GM19438 (cell line): ENCODE data around the gene SOSTDC1.
"Not testable (repeated sequence)": the region's sequence is repeated elsewhere in the genome, so short reads cannot be mapped to it uniquely, and the experiment has no call there.

Source experiments
- ATAC-seq: cut with Tn5 transposase; IDR thresholded peaks from one replicate; pipeline ENCODE4 v1.9.1; 2021; ENCODE audit warnings: low read depth; ENCODE audit not compliant: unreplicated experiment

The SOSTDC1 gene

DNA sequence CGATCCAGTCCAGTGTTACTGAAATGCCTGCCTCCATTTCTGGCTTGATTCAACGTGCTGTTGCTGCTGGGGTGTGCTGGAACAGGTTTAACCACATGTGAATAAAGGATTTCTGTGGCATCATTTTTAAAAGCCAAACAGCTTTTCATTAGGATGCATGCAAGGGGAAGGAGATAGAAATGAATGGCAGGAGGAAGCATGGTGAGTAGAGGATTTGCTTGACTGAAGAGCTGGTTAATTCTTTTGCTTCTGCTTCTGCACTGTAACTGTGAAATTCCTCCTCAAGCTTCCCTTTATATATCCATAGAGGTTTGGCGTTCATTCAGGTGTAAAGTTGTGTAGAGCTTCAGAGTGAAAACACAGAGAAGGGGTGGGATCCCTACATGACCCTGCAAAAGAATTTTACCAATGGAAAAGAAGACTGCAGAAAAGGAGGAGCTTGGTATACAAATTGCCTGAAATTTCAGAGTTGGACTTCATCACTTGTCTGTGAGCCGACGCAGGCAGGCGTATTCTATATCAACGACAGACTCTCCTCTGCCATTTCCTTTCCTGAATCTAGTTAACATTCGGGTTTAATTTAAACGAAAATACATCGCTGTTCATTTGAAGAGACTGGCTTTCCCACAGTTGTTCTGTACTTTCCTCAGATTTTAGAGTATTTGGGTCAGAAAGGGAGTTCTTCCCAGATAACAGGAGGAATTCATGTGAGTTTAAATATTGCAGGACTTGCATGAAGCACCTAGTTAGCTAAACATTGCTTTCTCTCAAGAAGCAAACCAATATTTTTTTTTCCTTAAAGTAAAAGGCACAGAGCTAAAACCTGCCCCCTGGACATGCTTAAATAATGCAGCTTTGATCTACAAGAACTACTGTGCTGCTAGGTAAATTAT, at the start of gene SOSTDC1:
Gene SOSTDC1 (minus strand): TSS at position 270 of the 893 bp plus-strand sequence. CDS start 70 bp downstream, at position 200.
- no peak for ATAC-seq

DNA sequence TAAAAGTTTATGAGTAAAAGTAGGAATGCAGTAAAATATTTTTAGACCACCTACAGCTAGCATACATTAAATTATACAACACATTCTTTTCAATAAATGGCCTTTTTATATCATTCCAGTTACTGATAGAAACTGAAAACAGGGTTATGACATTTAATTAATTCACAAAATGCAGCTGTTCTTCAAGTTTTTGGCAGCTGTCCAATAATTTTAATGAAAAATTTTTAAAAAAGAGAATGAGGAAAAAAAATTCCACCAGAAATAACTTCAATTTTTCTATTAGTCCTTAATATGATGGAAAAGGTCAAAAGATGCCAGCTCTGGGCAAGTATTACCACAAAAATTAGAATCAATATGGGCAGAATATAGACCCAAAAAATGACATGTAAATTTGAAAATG, 49.2 kb upstream of the SOSTDC1 start:
- ATAC-seq = no peak

DNA sequence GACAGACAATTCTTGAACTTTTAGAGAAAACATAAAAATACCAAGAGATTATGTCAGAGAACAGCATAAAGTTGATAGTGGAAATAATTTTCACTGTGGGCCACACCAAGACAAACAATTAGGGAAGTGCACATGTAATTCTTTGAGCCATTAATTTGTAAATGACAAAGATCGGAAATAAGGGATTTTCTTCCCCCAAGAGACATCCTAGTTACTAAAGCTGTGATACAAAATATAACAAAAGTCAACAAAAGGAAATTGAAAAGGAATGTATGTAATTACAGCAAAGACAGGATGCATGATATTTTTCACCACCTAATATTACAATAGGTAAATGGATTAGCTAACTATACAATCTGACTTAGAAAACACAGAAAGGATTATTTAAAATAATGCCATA, 48.7 kb upstream of the SOSTDC1 start:
- no peak for ATAC-seq

GRCh38 chr7:16512097-16512496, 46.6 kb upstream of the SOSTDC1 start:
- no peak for ATAC-seq

- ATAC-seq = no peak
Observed at GRCh38 chr7:16511314-16511713, 45.8 kb upstream of the SOSTDC1 start.

DNA sequence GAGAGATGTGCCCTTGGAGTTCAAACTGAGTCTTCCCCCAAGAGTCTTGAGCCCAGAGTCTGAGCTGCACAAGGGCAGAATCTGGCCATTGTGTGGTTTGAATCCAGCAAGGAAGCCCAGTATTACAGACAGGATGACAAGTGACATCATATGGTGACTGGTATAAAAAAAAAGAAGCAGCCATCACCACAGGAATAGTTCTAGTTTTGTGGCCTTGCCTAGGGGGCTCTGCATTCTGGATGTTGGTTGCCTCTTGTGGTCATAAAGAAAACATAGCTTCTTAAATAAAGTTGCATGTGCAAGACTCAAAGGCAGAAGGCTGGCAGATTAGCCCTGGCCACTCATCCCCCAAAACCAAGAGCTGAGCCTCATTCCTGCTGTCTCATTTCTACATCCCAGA, 44.3 kb upstream of the SOSTDC1 start:
- ATAC-seq = no peak

- not testable (repeated sequence) for ATAC-seq
Observed at GRCh38 chr7:16506422-16506821, 40.9 kb upstream of the SOSTDC1 start.

DNA sequence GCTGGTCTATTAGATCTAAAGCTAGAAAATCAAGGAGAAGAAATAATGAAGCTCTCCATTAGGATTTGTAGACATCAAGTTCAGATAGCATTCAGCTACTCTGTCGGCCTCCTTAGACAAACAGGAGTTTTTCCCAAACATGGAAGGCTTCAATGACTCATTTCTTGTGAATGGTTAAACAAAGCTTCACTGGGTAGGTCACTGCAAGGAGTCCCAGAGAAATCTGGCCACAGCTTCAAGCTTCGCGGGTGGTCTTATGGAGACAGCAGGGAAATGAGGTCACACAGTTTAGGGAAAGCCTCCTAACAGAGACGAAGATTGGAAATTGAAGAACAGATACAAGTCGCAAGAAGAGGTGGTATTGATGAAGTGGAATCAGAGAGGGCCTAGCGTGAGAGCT, 38.5 kb upstream of the SOSTDC1 start:
- ATAC-seq = no peak

GRCh38 chr7:16502303-16502702, 36.8 kb upstream of the SOSTDC1 start:
- ATAC-seq = no peak

GRCh38 chr7:16498122-16498521, 32.6 kb upstream of the SOSTDC1 start:
- no peak for ATAC-seq

GRCh38 chr7:16494955-16495719, 29.6 kb upstream of the SOSTDC1 start:
- ATAC-seq = no peak

DNA sequence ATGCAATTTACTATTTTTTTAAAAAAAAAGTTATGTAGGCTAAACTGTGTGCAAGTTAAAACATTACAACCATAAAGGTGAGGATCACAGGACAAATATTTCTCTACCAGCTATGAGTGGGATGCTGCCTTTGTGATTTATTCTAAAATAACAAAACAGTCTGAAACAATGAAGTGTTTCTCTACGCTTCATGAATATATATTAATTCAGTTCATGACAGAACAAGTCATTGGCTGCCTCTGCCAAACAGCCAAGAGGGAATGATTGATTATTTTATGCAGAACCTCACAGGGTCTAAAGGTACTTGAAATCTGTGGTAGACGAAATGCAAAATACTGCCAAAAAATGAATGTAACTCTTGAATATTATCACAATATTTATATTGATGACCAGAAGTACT, 29.0 kb upstream of the SOSTDC1 start:
- ATAC-seq = no peak

GRCh38 chr7:16493266-16493665, 27.7 kb upstream of the SOSTDC1 start:
- ATAC-seq = no peak

DNA sequence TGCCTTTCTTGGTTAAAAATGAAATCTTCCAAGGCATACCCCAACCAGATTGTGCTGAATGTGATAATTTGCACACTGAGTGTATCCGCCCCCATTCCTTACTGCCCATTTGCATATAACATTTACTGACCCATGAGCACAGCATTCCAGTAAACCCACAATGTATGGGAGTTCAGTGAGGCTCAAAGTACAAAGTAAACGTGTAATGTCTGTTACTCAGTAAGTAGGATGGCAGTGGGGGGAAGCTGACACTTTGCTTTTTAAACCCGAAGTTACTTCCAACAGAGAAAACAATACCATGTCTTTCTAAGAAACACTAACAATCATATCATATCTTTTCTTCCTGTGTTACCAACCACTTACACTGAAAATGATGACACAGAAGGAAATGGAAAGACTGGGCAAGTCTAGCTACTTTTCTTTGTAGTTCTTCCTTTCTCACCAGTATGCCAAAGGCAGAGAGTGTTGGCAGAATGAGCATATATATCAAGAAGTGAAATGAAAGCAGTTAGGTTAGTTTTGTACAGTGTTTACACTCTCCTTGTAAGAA, 27.1 kb upstream of the SOSTDC1 start:
- ATAC-seq = no peak

DNA sequence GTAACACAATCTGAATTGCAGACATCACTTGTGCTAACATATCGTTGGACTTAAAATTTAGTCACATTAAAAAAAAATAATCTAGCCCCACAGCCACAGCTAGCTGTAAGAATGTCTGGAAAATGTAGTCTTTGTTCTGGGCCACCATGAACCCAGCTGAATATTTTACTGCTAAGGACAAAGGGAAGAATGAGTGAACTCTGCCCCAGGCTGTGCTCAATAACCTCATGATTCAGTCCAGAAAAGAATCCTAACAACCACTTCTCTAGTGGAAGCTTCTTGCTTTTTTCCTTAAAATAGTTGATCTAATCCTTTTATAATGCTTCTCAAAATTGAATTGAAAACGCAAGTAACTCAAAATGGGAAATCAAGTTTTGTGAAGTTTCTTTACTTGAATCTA, 25.6 kb upstream of the SOSTDC1 start:
- ATAC-seq = no peak

DNA sequence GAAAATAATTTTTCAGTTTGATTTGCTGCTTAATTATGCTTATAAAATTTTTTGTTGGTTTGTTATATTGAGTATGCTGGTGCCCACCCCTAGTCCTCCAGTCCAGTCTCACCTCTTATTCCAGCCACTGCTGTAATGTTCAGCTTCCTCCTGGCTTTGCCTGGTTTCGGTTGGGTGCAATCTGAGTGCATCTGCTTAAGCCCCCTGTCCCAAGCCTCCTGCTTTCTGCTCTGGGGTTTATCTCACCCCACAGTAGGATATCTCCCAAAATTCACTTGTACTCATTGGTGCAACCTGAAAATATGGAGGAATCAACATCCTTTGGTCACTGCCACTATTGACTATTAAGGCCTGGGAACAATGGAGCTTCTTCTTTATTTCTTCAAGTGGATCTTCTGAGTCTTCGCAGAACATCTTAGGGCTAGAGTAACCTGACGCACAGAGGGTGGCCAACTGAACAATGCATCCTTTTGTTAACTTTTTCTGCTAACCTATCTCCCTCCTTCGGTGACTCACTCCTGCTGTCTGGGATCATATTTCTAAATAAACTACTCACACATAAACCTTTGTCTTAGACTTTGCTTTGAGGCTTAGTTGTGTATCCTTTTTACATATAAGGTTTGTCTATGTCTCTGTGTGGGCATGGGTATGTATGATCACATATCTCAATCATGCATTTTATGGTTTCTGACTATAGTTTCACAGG, 19.1 kb upstream of the SOSTDC1 start:
- ATAC-seq = no peak

DNA sequence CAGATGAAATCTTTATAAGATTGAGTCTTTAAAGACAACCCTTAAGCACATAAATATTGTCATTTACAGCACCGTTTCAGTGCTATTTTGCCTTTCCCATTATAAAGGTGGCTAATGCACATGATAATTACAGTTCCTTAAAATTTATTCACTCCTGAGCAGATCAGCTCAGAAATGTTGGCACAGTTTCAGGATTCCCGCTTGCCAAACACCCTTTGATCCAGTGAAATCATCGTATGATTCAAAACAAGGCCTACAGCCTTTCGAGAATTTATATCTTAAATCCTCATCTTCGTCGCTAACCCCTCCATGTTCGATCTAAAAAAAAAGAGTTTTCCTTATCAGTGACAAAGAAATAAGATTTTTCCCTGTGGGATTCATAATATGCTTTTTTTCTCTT, 14.1 kb upstream of the SOSTDC1 start:
- ATAC-seq = no peak

GRCh38 chr7:16479161-16479560, 13.6 kb upstream of the SOSTDC1 start:
- ATAC-seq = no peak

DNA sequence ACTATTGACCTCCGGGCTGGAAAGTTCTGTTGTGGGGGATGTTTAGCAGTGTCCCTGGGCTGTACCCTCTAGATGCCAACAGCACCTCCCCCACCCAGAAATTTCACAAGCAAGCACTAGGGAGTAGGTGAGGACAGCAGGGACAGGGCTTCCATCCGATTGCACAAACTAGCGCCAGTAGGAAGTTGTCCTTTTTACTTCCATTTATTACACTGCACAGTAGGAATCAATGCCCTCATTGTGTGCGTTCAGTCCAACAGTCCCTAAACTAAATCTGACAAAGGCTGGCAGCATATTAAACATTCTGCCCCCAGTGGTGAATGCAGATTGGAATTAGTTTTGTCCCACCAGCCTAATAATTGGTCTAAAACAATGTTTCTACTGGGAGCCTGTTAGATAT, 6.4 kb upstream of the SOSTDC1 start:
- ATAC-seq = no peak

- no peak for ATAC-seq
Observed at GRCh38 chr7:16463949-16464715, 1.4 kb downstream of the SOSTDC1 start.
